Activated CD4-positive, alpha-beta memory T cell treated with anti-CD3 and anti-CD28 coated beads, Interleukin-2, amount 10 ng/mL, durations not matched to agents 7 days and 5 days (primary cell): ENCODE data around the gene SFMBT2. TPM values are rescaled to one million over a fixed set of nuclear protein-coding genes. Genes with fewer than 3 reads are reported as not detected.

Source experiments
- CTCF ChIA-PET: fragments of 350-600 bp; sonication (Branson Sonifier 250); formaldehyde crosslinking; loops from one replicate; lab custom pipeline; 2021; ENCODE audit warnings: antibody characterized with exemption, inconsistent platforms; lab: Charles Lee
- POLR2A ChIA-PET: fragments of 350-600 bp; sonication (Branson Sonifier 250); formaldehyde crosslinking; loops from one replicate; lab custom pipeline; 2021; ENCODE audit warnings: antibody characterized with exemption; lab: Charles Lee
- DNase-seq: peaks from one replicate; pipeline ENCODE4 v3.0.0-alpha.2; 2020
- H3K27ac Mint-ChIP-seq: one replicate; pipeline ENCODE4 v1.8.0; 2021; ENCODE audit warnings: mild to moderate bottlenecking, mixed read lengths
- H3K27me3 Mint-ChIP-seq: one replicate; pipeline ENCODE4 v1.8.0; 2021; ENCODE audit warnings: mixed read lengths
- H3K36me3 Mint-ChIP-seq: one replicate; pipeline ENCODE4 v1.8.0; 2021; ENCODE audit warnings: low read depth, mixed read lengths
- H3K4me1 Mint-ChIP-seq: one replicate; pipeline ENCODE4 v1.8.0; 2021; ENCODE audit warnings: mixed read lengths
- H3K4me3 Mint-ChIP-seq: one replicate; pipeline ENCODE4 v1.8.0; 2021; ENCODE audit warnings: mild to moderate bottlenecking, mixed read lengths
- H3K9me3 Mint-ChIP-seq: one replicate; pipeline ENCODE4 v1.8.0; 2021; ENCODE audit warnings: mixed read lengths
- total RNA-seq, 2 experiments: library from RNA; stranded (reverse); gene quantifications; one replicate each; pipeline ENCODE4 v1.2.3, GENCODE V29; 2021

Gene SFMBT2
- total RNA-seq, 2 experiments from 2014 or later: 25.8 to 27.0 TPM

- CTCF ChIA-PET: interaction anchor here (0.7 kb wide), 1 partner anchor 1388 kb away, joined by 3 read pairs; no protein-coding TSS in a partner anchor
Measured at GRCh38 chr10:7179536-7179935, 231.3 kb downstream of the SFMBT2 start.

DNA sequence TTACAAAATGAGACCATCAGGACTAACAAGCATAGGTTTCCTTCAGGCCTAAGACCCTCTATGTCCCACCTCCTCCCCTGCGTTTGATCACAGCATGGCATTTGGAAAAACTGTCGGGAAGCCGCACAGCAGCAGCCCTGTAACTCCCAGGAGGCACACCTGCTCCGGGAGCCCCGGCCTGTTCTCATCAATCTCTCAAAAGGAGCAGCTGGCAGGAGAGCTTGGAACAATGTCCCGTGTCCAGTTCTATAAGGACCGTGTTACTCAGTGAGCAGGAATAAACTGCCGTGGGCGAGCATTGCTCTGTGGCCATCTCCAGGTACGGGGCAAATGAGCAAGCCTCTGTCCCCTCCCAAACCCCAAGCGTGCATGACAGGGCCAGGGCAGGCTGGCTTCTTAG lies 236.9 kb downstream of the SFMBT2 start:
- CTCF ChIA-PET: no interaction called here
- Mint-ChIP-seq H3K9me3 (peaks cover 21% of the 10 kb centered on the region), H3K27ac (no peak overlapping the region), H3K4me1 (no peaks in the 10 kb centered on the region), H3K4me3 (no peak overlapping the region), H3K27me3 (no peaks in the 10 kb centered on the region), H3K36me3 (peaks cover 62% of the 10 kb centered on the region)
- POLR2A ChIA-PET: no interaction called here
- no peak for DNase-seq

More at GRCh38 chr10:7179536-7179935, 231.3 kb downstream of the SFMBT2 start:
- H3K4me3 Mint-ChIP-seq: no peak overlapping the region
- POLR2A ChIA-PET: no interaction called here
- peaks cover 25% of the 10 kb centered on the region for H3K9me3 Mint-ChIP-seq
- H3K27me3 Mint-ChIP-seq: no peaks in the 10 kb centered on the region
- no peak overlapping the region for H3K27ac Mint-ChIP-seq
- no peak for DNase-seq
- peaks cover 61% of the 10 kb centered on the region for H3K36me3 Mint-ChIP-seq
- H3K4me1 Mint-ChIP-seq: no peaks in the 10 kb centered on the region

- no peaks in the 10 kb centered on the region for H3K27me3 Mint-ChIP-seq
- peaks cover 16% of the 10 kb centered on the region for H3K9me3 Mint-ChIP-seq
- H3K36me3 Mint-ChIP-seq: peaks cover 55% of the 10 kb centered on the region
- ChIA-PET POLR2A (no interaction called here), CTCF (no interaction called here)
- H3K4me1 Mint-ChIP-seq: no peaks in the 10 kb centered on the region
- no peak for DNase-seq
- no peak overlapping the region for H3K4me3 Mint-ChIP-seq
- no peak overlapping the region for H3K27ac Mint-ChIP-seq
Measured at GRCh38 chr10:7171825-7172224, 239.0 kb downstream of the SFMBT2 start.

DNA sequence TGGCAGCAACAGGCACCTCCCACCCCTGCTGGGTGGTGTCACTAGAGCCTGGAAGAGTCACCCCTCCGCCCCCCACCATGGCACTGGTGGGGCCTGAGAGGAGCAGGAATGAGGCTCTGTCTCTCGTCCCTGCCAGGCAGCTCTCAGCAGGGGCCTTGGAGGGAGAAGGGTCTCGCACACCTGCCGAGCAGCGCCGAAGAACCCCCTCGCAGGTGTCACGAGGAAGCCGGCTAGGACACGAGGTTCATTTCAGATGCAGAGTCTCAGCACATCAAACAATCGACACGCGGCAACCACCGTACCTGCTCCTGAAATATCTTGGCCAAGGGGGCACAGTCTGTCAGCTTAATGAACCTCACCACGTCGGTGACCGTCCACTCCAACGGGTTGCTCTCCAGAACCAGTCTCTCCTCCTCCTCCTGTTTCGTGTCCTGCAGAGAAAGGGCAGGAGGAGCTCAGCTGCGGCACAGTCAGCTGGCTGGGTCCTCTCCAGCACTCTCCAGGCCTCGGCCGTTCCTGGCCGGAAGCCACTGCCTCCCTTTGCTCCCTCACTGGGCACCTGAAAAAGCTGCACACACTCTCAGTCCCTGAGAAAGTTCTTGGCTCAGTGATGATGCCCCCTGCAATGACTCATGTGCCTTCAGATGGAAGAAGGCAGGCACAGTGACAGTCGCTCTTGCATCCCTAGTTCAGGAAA lies 240.1 kb downstream of the SFMBT2 start:
- H3K9me3 Mint-ChIP-seq: peaks cover 10% of the 10 kb centered on the region
- no peaks in the 10 kb centered on the region for H3K27me3 Mint-ChIP-seq
- ChIA-PET POLR2A (no interaction called here), CTCF (no interaction called here)
- no peak overlapping the region for H3K27ac Mint-ChIP-seq
- H3K4me1 Mint-ChIP-seq: no peaks in the 10 kb centered on the region
- no peak overlapping the region for H3K4me3 Mint-ChIP-seq
- peaks cover 52% of the 10 kb centered on the region for H3K36me3 Mint-ChIP-seq
- DNase-seq: no peak

GRCh38 chr10:7168414-7168813 lies 242.4 kb downstream of the SFMBT2 start:
- Mint-ChIP-seq H3K27me3 (no peaks in the 10 kb centered on the region), H3K4me1 (no peaks in the 10 kb centered on the region), H3K27ac (no peak overlapping the region), H3K4me3 (no peak overlapping the region), H3K36me3 (peaks cover 37% of the 10 kb centered on the region), H3K9me3 (no peaks in the 10 kb centered on the region)
- ChIA-PET POLR2A (no interaction called here), CTCF (interaction anchor here (1.1 to 2.2 kb wide), 2 partner anchors 19 to 248 kb away, joined by 3 to 5 read pairs; no protein-coding TSS in a partner anchor)
- DNase-seq: no peak

GRCh38 chr10:7165500-7166177 lies 245.2 kb downstream of the SFMBT2 start:
- H3K9me3 Mint-ChIP-seq: no peaks in the 10 kb centered on the region
- H3K4me3 Mint-ChIP-seq: no peak overlapping the region
- no peaks in the 10 kb centered on the region for H3K27me3 Mint-ChIP-seq
- CTCF ChIA-PET: interaction anchor here (1.2 kb wide), 1 partner anchor 246 kb away, joined by 4 read pairs; no protein-coding TSS in a partner anchor
- H3K4me1 Mint-ChIP-seq: no peaks in the 10 kb centered on the region
- DNase-seq: no peak
- peaks cover 51% of the 10 kb centered on the region for H3K36me3 Mint-ChIP-seq
- POLR2A ChIA-PET: no interaction called here
- H3K27ac Mint-ChIP-seq: no peak overlapping the region

GRCh38 chr10:7164955-7165354 lies 245.9 kb downstream of the SFMBT2 start:
- no peak overlapping the region for H3K27ac Mint-ChIP-seq
- H3K27me3 Mint-ChIP-seq: no peaks in the 10 kb centered on the region
- CTCF ChIA-PET: no interaction called here
- no peak for DNase-seq
- POLR2A ChIA-PET: no interaction called here
- no peak overlapping the region for H3K4me3 Mint-ChIP-seq
- H3K4me1 Mint-ChIP-seq: peaks cover 6% of the 10 kb centered on the region
- no peaks in the 10 kb centered on the region for H3K9me3 Mint-ChIP-seq
- H3K36me3 Mint-ChIP-seq: peaks cover 56% of the 10 kb centered on the region

DNA sequence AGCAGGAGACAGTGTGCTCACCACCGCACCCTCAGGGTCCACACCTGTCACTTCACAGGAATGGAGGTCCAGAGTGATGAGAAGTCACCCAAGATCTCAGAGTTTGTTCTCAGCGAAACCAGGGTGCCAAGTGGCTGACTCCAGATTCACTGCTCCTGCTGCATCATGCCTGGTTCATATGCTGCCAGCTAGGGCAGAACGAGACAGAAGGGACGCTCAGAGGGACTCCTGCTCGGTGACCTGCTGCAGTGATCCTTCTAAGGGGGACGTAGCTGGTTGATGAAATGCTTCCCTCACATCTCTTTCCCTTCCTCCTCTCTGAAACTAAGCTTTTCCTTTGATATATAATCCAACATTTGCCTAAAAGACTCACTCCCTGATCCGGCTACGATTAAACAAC lies 248.5 kb downstream of the SFMBT2 start:
- CTCF ChIA-PET: no interaction called here
- DNase-seq: no peak
- H3K36me3 Mint-ChIP-seq: peaks cover 63% of the 10 kb centered on the region
- H3K27me3 Mint-ChIP-seq: no peaks in the 10 kb centered on the region
- POLR2A ChIA-PET: no interaction called here
- H3K4me3 Mint-ChIP-seq: no peak overlapping the region
- H3K9me3 Mint-ChIP-seq: no peaks in the 10 kb centered on the region
- no peak overlapping the region for H3K27ac Mint-ChIP-seq
- peaks cover 14% of the 10 kb centered on the region for H3K4me1 Mint-ChIP-seq

DNA sequence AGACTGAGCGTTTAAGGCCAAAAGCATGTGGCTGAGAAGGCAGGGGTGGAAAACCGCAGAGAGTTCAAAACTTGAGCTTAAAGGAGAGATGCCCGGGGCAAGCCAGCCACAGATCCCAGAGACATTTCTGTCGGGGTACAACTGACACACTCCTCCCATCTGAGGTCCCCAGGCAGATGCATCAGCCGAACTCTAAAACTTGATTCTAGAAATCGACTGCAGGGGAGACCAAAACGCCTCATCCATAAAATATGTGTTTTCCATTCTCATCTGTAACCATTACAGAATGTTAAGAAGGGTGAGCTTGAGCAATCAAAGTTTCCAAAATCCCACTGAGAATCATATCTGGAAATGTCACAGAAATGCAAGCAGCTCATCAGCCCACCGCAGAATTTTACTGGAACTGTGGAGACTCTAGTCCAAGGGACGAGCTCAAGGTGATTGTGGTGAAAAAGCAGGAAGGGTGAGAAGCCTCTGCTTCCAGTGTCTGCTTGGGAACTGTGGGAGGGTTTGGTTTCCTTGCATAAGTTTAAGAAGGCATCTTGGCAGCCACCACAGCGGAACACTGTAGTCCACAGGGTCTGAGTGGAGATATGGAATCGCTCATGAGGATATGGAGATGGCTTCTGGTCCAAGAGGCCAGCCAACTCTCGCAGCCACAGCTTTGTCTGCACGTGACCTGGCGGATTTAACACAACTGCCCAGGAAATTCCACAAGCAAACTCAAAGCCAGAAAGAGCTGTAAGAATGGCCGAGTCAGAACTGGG lies 249.2 kb downstream of the SFMBT2 start:
- ChIA-PET CTCF (no interaction called here), POLR2A (no interaction called here)
- H3K4me3 Mint-ChIP-seq: no peak overlapping the region
- DNase-seq: no peak
- H3K9me3 Mint-ChIP-seq: no peaks in the 10 kb centered on the region
- H3K4me1 Mint-ChIP-seq: peaks cover 14% of the 10 kb centered on the region
- H3K27ac Mint-ChIP-seq: no peak overlapping the region
- H3K27me3 Mint-ChIP-seq: no peaks in the 10 kb centered on the region
- peaks cover 60% of the 10 kb centered on the region for H3K36me3 Mint-ChIP-seq

DNA sequence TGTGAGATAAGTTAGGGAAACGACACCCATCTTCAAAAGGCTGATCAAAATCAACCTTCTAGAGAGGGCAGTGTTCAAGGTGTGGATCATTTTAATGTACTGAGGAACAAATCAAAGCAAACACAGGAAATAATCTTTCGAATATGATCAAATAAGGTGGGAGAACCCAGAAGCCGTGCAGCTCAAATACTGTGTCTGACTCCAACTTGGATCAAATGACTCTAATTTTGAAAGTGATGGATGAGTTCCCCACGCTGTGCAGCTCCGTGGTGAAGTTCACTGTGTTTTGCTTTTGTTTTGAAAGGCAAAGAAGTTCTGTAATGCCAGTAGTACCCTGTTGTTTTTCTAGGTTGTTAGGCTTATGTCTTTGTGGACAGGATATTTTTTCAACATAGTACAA lies 250.9 kb downstream of the SFMBT2 start:
- no peak for DNase-seq
- Mint-ChIP-seq H3K36me3 (peaks cover 55% of the 10 kb centered on the region), H3K9me3 (no peaks in the 10 kb centered on the region), H3K4me1 (peaks cover 14% of the 10 kb centered on the region), H3K4me3 (no peak overlapping the region), H3K27ac (no peak overlapping the region), H3K27me3 (no peaks in the 10 kb centered on the region)
- ChIA-PET POLR2A (interaction anchor here (0.7 kb wide), 1 partner anchor 109 kb away, joined by 4 read pairs; no protein-coding TSS in a partner anchor), CTCF (interaction anchor here (1.1 kb wide), 1 partner anchor 241 kb away, joined by 5 read pairs; no protein-coding TSS in a partner anchor)

DNA sequence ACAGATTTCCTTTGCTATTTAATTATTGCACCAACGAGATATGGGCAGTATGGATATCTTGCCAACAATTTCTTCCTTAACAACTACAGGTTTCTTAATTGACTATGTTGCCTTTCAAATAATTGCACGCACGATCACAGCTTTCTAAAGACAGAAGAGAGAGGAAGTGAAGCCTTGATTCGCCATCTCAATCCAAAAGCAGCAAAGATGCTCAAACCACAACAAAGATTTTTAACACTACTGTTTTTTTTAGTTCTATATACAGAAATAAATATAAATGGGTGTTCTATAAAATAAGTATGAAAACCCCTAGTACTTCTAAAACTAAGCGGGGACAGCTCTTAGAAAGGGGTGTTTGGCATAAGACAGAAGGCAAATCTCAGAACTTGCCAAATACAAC lies 251.3 kb downstream of the SFMBT2 start:
- H3K9me3 Mint-ChIP-seq: no peaks in the 10 kb centered on the region
- H3K4me1 Mint-ChIP-seq: peaks cover 14% of the 10 kb centered on the region
- H3K27ac Mint-ChIP-seq: no peak overlapping the region
- H3K4me3 Mint-ChIP-seq: no peak overlapping the region
- POLR2A ChIA-PET: no interaction called here
- H3K27me3 Mint-ChIP-seq: no peaks in the 10 kb centered on the region
- CTCF ChIA-PET: interaction anchor here (1.1 kb wide), 1 partner anchor 240 kb away, joined by 5 read pairs; no protein-coding TSS in a partner anchor
- H3K36me3 Mint-ChIP-seq: peaks cover 55% of the 10 kb centered on the region
- no peak for DNase-seq

DNA sequence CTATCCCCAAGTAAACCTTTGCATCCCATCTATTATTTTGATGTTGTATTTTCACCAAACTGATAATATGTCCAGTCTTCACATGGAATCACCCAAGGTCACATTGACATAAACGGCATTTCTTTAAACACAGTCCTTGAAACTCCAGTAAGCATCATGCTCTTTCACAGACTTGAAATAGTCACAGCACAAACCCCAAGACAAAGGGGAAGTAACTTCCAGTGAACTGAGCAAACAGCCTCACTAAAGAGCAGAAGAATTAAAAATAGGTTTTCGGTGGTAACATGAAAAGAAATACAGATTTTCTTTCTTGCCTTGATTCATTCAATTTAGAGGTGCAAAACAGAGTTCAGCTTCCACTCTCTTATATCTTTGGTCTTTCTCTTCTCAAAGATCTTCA lies 253.7 kb downstream of the SFMBT2 start:
- POLR2A ChIA-PET: no interaction called here
- no peak for DNase-seq
- H3K27me3 Mint-ChIP-seq: peaks cover 8% of the 10 kb centered on the region
- H3K9me3 Mint-ChIP-seq: no peaks in the 10 kb centered on the region
- H3K4me3 Mint-ChIP-seq: no peak overlapping the region
- peaks cover 36% of the 10 kb centered on the region for H3K36me3 Mint-ChIP-seq
- peaks cover 14% of the 10 kb centered on the region for H3K4me1 Mint-ChIP-seq
- CTCF ChIA-PET: no interaction called here
- no peak overlapping the region for H3K27ac Mint-ChIP-seq

GRCh38 chr10:7153750-7154149 lies 257.1 kb downstream of the SFMBT2 start:
- Mint-ChIP-seq H3K36me3 (peaks cover 9% of the 10 kb centered on the region), H3K9me3 (no peaks in the 10 kb centered on the region), H3K4me1 (peaks cover 1% of the 10 kb centered on the region), H3K27ac (no peak overlapping the region), H3K27me3 (peaks cover 19% of the 10 kb centered on the region), H3K4me3 (no peak overlapping the region)
- no peak for DNase-seq
- ChIA-PET POLR2A (interaction anchor here (0.6 kb wide), 1 partner anchor 26 kb away, joined by 3 read pairs; no protein-coding TSS in a partner anchor), CTCF (interaction anchor here (0.6 kb wide), 1 partner anchor 9 kb away, joined by 3 read pairs; no protein-coding TSS in a partner anchor)
